Skeletal muscle satellite cell (primary cell): ENCODE results near the gene ACVR1B.

Experiments used
- H3K27me3 ChIP-seq: 2 replicates; pipeline ENCODE4 v1.7.0; 2013; ENCODE audit warnings: low read length; ENCODE audit not compliant: control insufficient read depth, insufficient read depth
- H3K36me3 ChIP-seq: 2 replicates; pipeline ENCODE4 v1.7.0; 2013; ENCODE audit warnings: mild to moderate bottlenecking, control low read depth, low read length; ENCODE audit not compliant: insufficient read depth
- H3K4me1 ChIP-seq: 2 replicates; pipeline ENCODE4 v1.7.0; 2013; ENCODE audit warnings: low read length; ENCODE audit not compliant: control insufficient read depth, insufficient read depth
- H3K4me2 ChIP-seq: 2 replicates; pipeline ENCODE4 v1.7.0; 2013; ENCODE audit warnings: mild to moderate bottlenecking, low read length
- H3K4me3 ChIP-seq: 2 replicates; pipeline ENCODE4 v1.7.0; 2013; ENCODE audit warnings: low read length
- H3K9ac ChIP-seq: 2 replicates; pipeline ENCODE4 v1.7.0; 2013; ENCODE audit warnings: mild to moderate bottlenecking, low read depth, low read length, moderate library complexity
- H3K9me3 ChIP-seq: replicated peaks from 2 replicates; pipeline ENCODE4 v1.7.0; 2013; ENCODE audit warnings: mild to moderate bottlenecking, control low read depth, low read length

Gene ACVR1B

DNA sequence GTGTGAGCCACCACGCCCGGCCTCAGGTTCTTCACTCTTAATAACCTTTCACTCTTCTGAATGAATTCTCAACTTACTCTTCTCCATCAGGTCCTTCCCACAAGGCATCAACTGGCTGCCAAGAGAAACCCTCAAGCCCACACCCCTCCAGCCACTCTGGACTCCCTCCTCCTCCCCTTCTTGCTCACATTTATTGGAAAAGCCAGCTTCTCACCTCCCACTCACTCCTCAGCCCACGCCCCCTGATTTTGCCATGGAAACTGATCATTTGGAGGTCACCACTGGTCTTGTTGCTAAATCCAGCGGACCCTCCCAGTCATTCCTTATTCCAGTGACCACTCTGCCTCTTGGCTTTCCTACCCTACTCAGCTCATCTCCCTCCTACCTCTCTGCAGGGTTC lies 17.4 kb upstream of the ACVR1B start:
- H3K9me3 ChIP-seq = no peaks in the 10 kb centered on the region

DNA sequence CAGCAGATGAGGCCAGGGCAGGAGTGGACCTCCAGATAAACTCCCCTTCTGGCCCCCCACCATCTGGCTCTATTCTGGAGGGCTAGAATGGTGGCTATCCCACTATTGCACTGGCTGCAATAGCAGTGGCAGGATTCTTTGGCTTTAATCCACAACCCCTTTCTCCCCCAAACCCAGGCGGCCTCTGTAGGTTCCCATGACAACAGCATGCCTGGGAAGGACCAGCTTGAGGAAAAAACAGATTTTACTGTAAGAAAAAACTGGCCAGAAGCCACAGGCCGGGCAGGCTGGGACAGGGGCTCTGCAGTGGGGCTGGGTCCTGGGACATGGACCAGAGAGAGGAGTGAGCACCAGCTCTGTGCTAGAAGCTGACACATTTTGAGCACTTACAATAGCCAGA lies 13.6 kb upstream of the ACVR1B start:
- H3K27me3 ChIP-seq = peaks cover 44% of the 10 kb centered on the region
- H3K4me3 ChIP-seq = no peak overlapping the region

More for the DNA sequence above, 17.4 kb upstream of the ACVR1B start:
- H3K36me3 ChIP-seq = no peaks in the 10 kb centered on the region
- no peak overlapping the region for H3K4me2 ChIP-seq
- H3K27me3 ChIP-seq = peaks cover 38% of the 10 kb centered on the region
- no peaks in the 10 kb centered on the region for H3K4me1 ChIP-seq
- no peak overlapping the region for H3K4me3 ChIP-seq
- H3K9ac ChIP-seq = no peak overlapping the region

DNA sequence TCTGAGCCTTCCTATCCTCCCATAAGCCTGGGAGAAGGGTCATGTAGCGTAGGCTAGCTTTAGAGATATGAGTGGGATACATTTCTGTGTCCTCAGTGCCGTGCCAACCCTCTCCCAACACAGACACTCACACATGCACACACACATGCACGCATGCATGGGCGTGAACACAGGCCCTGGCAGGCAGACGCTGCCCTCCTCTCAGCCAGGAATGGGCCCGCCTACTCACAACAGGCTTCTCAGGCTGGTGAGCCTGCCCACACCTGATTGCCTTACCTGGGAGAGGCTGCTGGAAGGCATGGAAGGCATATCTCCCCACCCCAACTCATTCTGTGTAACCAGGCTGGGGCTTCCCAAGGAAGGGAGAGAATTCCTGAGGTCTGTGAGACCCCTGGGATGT lies 12.8 kb upstream of the ACVR1B start:
- H3K4me3 ChIP-seq = no peak overlapping the region
- H3K27me3 ChIP-seq = peaks cover 43% of the 10 kb centered on the region
- H3K36me3 ChIP-seq = no peaks in the 10 kb centered on the region
- peaks cover 7% of the 10 kb centered on the region for H3K4me1 ChIP-seq
- H3K9me3 ChIP-seq = no peaks in the 10 kb centered on the region
- H3K4me2 ChIP-seq = no peak overlapping the region
- no peak overlapping the region for H3K9ac ChIP-seq

More for the DNA sequence above, 13.6 kb upstream of the ACVR1B start:
- H3K4me1 ChIP-seq = peaks cover 7% of the 10 kb centered on the region
- H3K9me3 ChIP-seq = no peaks in the 10 kb centered on the region
- no peak overlapping the region for H3K4me2 ChIP-seq
- no peaks in the 10 kb centered on the region for H3K36me3 ChIP-seq
- no peak overlapping the region for H3K9ac ChIP-seq

DNA sequence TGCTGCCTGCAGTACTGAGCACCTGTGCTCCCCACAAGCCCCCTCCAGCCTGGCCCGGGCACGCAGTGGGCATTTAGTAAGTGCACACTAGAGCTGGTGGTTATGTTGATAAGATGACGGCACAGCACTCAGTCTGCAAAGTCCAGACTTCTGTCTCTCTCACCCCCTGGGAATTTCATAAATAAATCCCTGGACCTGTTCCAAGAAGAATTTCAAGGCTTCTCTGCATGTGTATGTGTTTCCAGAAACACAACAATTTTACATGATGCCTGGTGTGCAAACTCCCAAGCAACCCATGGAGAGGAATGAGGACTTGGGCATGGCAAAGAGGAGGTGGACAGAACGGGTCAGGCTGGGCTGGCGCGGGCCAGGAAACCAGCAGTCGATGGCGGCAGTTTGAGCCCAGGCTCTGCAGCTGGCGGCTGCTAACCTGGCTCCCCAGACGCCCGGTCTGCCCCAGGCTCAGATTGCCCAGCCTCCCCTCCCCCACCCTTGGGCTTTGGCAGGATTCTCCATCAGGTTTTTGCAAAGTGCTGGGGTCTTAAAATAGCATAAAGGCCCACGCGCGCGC lies 10.4 kb upstream of the ACVR1B start:
- Histone ChIP-seq H3K9ac (no peak overlapping the region), H3K36me3 (no peaks in the 10 kb centered on the region), H3K4me2 (no peak overlapping the region), H3K4me3 (no peak overlapping the region), H3K9me3 (no peaks in the 10 kb centered on the region), H3K27me3 (peaks cover 34% of the 10 kb centered on the region), H3K4me1 (peaks cover 7% of the 10 kb centered on the region)

DNA sequence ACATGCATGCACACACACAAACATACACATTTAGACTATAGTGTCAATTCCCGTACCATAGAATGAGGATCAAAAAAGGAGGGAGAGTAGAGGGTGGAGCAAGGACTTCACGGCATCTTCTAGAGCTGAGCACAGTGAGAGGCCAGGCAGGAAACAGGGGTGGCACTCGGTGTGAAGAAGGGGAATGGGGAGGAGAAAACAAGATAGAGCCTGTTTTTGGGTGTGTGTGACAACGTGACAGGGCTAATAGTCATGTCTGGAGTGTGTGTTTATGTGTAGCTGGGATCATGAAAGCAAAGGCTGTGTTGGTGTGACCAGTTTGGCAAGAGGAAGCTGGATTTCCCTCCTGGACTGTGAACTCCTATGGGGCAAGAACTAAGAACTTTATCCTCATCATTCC lies 9.9 kb upstream of the ACVR1B start:
- Histone ChIP-seq H3K4me3 (no peak overlapping the region), H3K9ac (no peak overlapping the region), H3K9me3 (no peaks in the 10 kb centered on the region), H3K27me3 (peaks cover 39% of the 10 kb centered on the region), H3K4me1 (peaks cover 7% of the 10 kb centered on the region), H3K4me2 (no peak overlapping the region), H3K36me3 (no peaks in the 10 kb centered on the region)

DNA sequence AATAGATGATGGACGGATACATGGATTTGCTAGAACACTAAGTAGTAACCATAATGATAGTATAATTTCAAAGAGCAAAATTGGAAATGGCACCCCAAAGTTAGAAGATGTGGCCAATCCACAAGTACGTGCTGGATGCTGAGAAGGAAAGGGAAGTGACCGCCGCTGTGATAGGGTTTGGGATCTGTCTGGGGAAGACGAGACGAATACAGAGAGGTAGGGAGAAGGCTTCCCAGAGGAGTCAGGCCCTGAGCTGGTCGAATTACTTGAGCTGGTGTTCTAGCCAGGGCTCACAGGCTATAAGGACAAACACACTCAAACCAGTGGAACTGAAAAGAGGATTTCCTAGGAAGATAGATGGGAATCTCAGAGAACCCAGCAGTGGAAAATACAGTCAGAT lies 9.4 kb upstream of the ACVR1B start:
- no peak overlapping the region for H3K9ac ChIP-seq
- H3K4me1 ChIP-seq = peaks cover 7% of the 10 kb centered on the region
- no peak overlapping the region for H3K4me2 ChIP-seq
- no peak overlapping the region for H3K4me3 ChIP-seq
- H3K27me3 ChIP-seq = peaks cover 40% of the 10 kb centered on the region
- H3K9me3 ChIP-seq = no peaks in the 10 kb centered on the region
- H3K36me3 ChIP-seq = no peaks in the 10 kb centered on the region

DNA sequence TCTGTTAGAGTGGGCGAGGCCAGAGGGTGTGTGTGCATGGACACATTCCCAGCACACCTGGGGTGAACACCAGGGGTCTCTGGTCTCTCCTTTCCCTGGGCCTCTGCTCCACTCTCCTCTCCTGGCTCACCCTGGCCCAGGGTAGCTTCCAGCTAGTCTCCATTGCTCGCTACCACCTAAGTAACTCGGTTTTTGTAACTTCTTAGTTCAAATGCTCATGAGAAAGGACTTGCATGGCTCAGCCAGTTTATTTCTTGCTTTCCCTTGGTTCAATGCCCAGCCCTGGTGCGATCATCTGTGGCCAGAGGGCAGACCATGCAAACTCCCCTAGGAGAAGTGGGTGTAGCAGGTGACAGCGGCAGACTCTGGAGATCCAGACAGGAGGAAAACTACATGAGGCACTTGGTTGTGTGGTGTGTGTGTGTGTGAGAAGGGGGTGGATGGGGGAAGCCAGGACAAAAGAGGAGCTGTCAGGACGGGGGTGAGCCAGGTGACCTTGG lies 8.9 kb upstream of the ACVR1B start:
- H3K4me3 ChIP-seq = no peak overlapping the region
- no peak overlapping the region for H3K9ac ChIP-seq
- H3K4me2 ChIP-seq = no peak overlapping the region
- H3K27me3 ChIP-seq = peaks cover 44% of the 10 kb centered on the region
- no peaks in the 10 kb centered on the region for H3K9me3 ChIP-seq
- H3K36me3 ChIP-seq = no peaks in the 10 kb centered on the region
- peaks cover 7% of the 10 kb centered on the region for H3K4me1 ChIP-seq

DNA sequence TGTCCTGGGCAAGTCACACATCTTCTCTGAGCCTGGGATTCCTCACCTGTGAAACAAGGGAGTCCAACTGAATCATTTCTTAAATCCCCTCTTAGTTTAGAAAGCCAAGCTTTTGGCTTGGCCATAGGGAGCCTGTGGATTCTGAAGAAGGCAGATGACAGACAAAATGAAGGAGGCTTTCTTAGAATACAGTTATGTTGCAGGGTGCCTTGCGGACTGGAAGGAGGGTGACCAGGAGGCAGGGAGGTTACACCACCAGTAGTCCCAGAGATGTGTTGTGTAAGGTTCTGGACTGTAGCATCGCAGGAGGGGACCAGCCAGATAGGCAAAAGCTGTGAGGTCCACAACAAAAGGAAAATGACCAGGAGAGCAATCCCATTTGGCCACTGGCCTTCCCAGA lies 8.2 kb upstream of the ACVR1B start:
- H3K9me3 ChIP-seq = no peaks in the 10 kb centered on the region
- H3K27me3 ChIP-seq = peaks cover 45% of the 10 kb centered on the region
- H3K4me3 ChIP-seq = no peak overlapping the region
- H3K36me3 ChIP-seq = no peaks in the 10 kb centered on the region
- peaks cover 7% of the 10 kb centered on the region for H3K4me1 ChIP-seq
- no peak overlapping the region for H3K4me2 ChIP-seq
- H3K9ac ChIP-seq = no peak overlapping the region

DNA sequence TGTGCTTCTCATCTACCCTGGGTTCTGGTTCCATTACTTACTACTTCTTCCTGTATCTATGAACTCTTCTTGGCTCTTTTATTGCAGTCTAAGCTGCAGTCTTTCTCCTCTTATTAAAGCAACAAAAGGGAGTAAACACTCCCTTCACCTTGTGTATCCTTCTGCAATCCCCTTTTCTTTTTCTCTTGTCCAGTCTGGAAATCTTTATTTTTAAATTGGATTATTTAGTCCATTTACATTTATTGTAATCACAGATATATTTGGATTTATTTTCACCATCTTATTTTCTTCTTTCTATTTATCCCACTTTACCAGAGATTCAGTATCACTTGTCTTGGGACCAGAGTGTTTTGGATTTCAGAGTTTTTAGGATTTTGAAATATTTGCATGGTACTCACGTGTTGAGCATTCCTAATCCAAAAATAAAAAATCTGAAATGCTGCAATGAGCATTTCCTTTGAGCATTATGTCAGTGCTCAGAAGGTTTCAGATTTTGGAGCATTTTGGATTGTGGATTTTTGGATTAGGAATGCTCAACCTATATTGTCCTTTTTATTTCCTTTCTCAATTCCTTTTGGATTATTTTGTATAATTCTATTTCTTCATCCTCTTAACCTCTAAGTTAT lies 6.8 kb upstream of the ACVR1B start:
- Histone ChIP-seq H3K4me1 (peaks cover 7% of the 10 kb centered on the region), H3K9ac (no peak overlapping the region), H3K36me3 (no peaks in the 10 kb centered on the region), H3K27me3 (peaks cover 50% of the 10 kb centered on the region), H3K9me3 (no peaks in the 10 kb centered on the region), H3K4me3 (no peak overlapping the region), H3K4me2 (no peak overlapping the region)

DNA sequence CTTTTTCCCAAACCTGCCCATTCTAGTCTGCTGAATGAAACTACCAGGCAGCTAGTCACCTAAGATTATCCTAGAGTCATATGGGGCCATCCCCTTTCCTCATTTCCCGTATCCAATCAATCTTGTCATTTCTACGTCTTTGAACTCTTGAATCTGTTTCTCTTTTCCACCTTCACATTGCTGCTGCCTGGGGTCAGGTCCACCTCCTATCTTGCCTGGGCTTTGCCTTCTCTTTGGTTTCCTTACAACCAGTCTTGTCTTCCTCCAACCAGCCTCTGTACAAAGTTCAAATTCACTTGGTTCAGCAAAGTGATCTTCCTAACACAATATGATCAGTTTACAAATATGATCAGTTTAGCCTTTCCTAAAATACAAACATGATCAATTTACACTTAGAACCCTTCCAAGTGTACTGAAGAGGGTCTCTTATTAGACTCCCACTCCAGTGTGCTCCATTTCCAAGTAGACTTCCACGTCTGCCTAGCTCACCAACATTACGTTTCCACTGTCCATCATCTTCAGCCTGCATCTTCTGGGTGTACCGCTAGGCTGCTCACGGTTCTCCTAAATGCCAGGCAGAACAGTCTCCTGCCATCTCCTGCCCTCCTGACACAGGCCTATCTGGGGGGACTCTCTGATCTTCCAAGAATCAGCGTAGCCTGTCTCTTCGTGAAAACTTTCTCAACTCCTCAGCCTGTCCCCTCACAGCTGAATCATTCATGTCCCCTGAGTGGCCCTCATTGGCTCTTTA lies 4.1 kb upstream of the ACVR1B start:
- Histone ChIP-seq H3K9me3 (no peaks in the 10 kb centered on the region), H3K4me1 (no peaks in the 10 kb centered on the region), H3K4me2 (no peak overlapping the region), H3K4me3 (no peak overlapping the region), H3K9ac (no peak overlapping the region), H3K36me3 (no peaks in the 10 kb centered on the region), H3K27me3 (peaks cover 41% of the 10 kb centered on the region)

DNA sequence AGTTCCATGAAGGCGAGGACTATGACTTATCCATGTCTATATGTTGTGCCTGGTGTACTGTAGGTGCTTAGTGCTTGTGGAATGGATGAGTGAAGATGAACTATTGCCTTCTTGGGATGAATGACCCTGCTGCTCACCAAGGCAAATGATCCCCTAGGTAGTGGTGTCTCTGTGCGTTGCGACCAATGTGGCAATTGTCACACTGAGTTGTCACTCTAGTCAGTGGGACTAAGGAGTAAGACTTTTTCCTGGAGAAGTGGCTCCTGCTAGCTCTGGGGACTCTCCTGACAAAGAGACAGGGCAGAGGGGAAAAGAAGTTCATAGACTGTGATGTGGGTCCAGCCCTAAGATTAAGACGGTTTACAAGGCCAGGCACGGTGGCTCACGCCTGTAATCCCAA lies 3.4 kb upstream of the ACVR1B start:
- Histone ChIP-seq H3K27me3 (peaks cover 37% of the 10 kb centered on the region), H3K36me3 (no peaks in the 10 kb centered on the region), H3K4me1 (peaks cover 4% of the 10 kb centered on the region), H3K9me3 (no peaks in the 10 kb centered on the region), H3K9ac (no peak overlapping the region), H3K4me3 (no peak overlapping the region), H3K4me2 (no peak overlapping the region)
